ENCODE measurements around the gene ZC3H12D. TPM values are rescaled to one million over a fixed set of nuclear protein-coding genes. Genes with fewer than 3 reads are reported as not detected.
A peak's percentile ranks its signal among the peaks of the same experiment; 100 is the strongest.

ZC3H12D gene
- total RNA-seq, 1 donor from 2014 or later, result 2.1 TPM

DNA sequence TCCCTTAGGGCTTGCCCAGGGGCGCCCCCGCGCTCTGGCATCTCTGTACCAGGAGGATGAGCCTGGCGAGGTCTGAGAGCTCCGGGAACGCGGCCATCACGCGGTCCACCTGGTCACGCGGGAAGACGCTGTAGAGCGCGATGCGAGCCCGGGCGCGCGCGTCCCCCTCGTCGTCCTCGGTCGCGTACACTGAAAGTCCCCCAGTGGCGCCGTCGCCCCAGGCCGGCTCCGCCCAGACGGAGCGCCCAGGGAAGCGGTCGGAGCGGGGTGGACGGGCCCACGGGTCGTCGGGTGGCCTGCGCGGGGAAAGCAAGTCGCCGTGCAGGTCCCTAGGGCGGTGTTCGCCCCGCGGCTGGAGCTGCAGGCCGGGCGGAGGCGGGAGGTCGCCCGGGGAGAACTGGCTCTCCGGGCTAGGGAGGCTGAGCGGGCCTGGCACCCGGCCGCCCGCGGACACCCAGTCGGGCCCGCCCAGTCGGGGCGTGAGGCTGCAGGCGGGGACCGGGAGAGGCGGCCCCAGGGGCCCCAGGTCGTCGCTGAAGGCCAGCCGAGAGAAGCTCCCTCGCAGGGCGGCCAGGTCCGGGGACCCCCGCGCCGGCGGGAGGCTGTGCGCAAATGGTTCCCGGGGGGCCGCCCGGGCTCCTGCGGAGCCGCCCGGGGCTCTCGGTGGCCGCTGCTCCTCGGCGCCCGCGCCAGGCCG is 34.0 kb downstream of the ZC3H12D start:
- ATAC-seq (peak; percentile 59), DNase-seq (peak; percentile 81)
- Histone ChIP-seq H3K27ac (peak overlapping the region; percentile 47), H3K9me3 (no peaks in the 10 kb centered on the region), H3K4me3 (peak overlapping the region; percentile 56), H3K36me3 (no peaks in the 10 kb centered on the region), H3K4me1 (peaks cover 39% of the 10 kb centered on the region), H3K27me3 (peaks cover 10% of the 10 kb centered on the region)
- TF ChIP-seq, protein P1, sequence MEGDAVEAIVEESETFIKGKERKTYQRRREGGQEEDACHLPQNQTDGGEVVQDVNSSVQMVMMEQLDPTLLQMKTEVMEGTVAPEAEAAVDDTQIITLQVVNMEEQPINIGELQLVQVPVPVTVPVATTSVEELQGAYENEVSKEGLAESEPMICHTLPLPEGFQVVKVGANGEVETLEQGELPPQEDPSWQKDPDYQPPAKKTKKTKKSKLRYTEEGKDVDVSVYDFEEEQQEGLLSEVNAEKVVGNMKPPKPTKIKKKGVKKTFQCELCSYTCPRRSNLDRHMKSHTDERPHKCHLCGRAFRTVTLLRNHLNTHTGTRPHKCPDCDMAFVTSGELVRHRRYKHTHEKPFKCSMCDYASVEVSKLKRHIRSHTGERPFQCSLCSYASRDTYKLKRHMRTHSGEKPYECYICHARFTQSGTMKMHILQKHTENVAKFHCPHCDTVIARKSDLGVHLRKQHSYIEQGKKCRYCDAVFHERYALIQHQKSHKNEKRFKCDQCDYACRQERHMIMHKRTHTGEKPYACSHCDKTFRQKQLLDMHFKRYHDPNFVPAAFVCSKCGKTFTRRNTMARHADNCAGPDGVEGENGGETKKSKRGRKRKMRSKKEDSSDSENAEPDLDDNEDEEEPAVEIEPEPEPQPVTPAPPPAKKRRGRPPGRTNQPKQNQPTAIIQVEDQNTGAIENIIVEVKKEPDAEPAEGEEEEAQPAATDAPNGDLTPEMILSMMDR (IDR thresholded peaks at IDR 0.05), result no peak
- intact Hi-C loops (cut with DNase I), result no loop called here

DNA sequence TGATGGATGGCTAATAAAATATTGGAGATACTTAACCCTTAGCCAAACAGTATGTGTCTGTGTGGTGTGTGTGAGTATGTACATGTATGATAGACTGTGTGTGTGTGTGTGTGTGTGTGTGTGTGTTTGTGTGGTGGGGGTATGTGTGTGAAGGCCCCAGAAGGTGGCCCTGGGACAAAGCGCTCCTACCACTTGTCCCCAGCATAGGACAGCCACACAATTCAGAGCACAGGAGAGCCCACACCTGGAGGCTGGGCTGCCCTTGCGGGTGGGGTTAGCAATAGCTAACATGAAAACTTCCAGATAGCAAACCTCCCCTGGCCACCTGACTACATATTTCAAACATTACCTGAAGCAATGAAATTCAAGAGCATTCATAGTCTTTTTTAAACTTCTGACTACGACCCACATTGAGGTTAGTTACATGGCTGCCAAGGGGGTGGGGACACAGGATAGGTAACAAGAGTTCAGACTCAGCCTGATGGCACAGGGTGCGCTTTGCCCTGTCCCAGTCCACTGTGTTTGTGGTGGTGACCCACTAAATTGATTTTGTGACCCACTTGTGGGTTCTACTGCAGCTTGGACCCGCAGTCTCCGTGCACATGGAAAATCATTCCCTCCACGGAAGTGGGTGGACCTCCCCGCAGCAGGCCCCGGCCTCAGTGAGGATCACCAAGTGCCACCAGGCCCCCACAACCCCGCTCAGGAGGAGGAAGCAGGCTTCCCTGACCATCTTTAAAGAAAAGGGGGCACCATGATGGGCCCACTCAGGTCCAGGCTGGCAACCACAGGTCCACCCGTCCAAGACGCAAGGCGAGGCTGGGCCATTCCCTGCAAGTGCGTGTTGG is 34.8 kb downstream of the ZC3H12D start:
- H3K27ac ChIP-seq, result peak overlapping the region; percentile 47
- H3K27me3 ChIP-seq, result peaks cover 10% of the 10 kb centered on the region
- H3K9me3 ChIP-seq, result no peaks in the 10 kb centered on the region
- H3K4me3 ChIP-seq, result peak overlapping the region; percentile 56
- ATAC-seq, result no peak
- no peak for DNase-seq
- peaks cover 34% of the 10 kb centered on the region for H3K4me1 ChIP-seq
- TF ChIP-seq, protein P1 (IDR thresholded peaks at IDR 0.05), result no peak
- no peaks in the 10 kb centered on the region for H3K36me3 ChIP-seq
- intact Hi-C loops (cut with DNase I), result no loop called here

DNA sequence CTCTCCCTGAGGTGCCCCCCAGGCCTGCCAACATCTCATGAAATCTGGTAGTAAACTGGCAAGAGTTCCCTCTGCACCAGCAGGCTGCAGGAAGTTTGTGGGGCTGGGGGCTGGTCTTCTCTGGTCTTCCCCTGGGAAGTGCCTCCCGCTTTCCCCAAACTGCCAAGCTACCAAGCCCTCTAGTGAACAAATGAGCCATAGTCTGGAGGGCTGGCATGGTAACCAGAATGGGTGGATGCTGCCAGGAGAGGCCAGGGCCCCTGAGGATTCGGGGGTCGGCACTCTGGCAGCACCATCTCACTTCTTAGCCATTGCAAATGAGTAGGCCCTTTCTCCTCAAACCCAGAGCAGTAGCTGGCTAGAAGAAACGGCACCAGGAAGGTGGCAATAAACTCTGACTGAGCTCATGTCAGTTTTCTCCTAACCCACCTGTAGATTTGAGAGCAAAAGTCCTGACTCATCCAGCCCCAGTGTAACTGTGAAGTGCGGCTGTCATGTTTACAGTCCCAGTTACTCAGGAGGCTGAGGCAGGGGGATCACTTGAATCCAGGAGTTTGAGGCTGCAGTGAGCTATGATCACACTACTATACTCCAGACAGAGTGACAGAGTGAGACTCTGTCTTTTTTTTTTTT is 35.9 kb downstream of the ZC3H12D start:
- no peaks in the 10 kb centered on the region for H3K36me3 ChIP-seq
- H3K4me1 ChIP-seq, result peaks cover 23% of the 10 kb centered on the region
- DNase-seq, result no peak
- peaks cover 10% of the 10 kb centered on the region for H3K27me3 ChIP-seq
- no peak overlapping the region for H3K27ac ChIP-seq
- no peak for ATAC-seq
- TF ChIP-seq, protein P1 (IDR thresholded peaks at IDR 0.05), result no peak
- no peak overlapping the region for H3K4me3 ChIP-seq
- intact Hi-C loops (cut with DNase I), result no loop called here
- no peaks in the 10 kb centered on the region for H3K9me3 ChIP-seq

DNA sequence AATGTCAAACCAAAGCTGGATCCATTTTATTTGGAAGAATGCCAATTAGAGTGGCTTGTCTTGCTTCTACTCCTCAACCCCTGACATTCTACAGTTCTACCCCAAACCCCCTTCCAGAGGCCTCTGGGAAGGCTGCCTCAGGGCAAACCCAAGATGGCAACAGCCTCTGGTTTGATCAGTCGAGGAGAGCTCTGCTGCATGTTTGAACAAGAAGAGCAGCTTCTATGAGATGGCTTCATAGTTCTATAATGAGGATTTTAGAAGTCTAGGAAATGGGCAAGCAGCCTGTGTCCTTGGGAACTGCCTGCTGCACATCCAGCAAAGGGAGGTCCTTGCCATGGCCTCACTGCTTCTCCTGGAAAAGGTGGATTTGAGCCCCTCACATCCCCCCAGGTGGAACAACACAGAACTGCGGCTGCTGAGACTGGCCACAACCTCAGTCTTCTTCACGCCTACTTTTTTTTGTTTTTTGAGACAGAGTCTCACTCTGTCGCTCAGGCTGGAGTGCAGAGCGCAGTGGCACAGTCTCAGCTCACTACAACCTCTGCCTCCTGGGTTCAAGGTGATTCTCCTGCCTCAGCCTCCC is 37.9 kb downstream of the ZC3H12D start:
- ATAC-seq (no peak), DNase-seq (no peak)
- H3K4me3 ChIP-seq, result no peak overlapping the region
- no peak overlapping the region for H3K27ac ChIP-seq
- TF ChIP-seq, protein P1 (IDR thresholded peaks at IDR 0.05), result no peak
- intact Hi-C loops (cut with DNase I), result no loop called here
- H3K36me3 ChIP-seq, result no peaks in the 10 kb centered on the region
- H3K27me3 ChIP-seq, result peaks cover 10% of the 10 kb centered on the region
- peaks cover 13% of the 10 kb centered on the region for H3K4me1 ChIP-seq
- no peaks in the 10 kb centered on the region for H3K9me3 ChIP-seq

DNA sequence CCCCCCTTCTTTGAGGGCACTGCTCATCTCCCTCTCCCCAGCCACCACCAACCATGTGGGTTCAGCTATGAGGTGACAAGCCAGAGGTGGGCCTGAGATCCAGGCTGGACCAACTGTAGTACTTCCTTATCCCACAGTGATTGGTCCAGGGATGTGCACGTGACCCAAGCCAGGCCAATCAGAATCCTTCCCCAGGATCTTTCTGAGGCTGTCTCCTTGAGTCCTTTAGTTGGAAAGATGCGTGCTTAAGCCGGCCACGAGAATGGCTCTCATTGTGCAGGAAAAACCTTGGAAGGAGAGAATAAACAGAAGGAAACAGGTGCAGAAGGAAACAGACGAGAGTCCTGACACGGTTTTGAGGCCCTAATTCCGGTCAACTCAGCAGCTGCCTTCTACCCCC is 39.2 kb downstream of the ZC3H12D start:
- Histone ChIP-seq H3K4me1 (peaks cover 4% of the 10 kb centered on the region), H3K27ac (no peak overlapping the region), H3K4me3 (no peak overlapping the region), H3K9me3 (no peaks in the 10 kb centered on the region), H3K27me3 (peaks cover 10% of the 10 kb centered on the region), H3K36me3 (no peaks in the 10 kb centered on the region)
- ATAC-seq, result no peak
- TF ChIP-seq, protein P1 (IDR thresholded peaks at IDR 0.05), result no peak
- DNase-seq, result no peak
- intact Hi-C loops (cut with DNase I), result no loop called here
